Transverse colon (tissue), 4 donors: ENCODE data around the gene MMP19.

ENCODE experiments used
- CTCF ChIP-seq, 5 experiments: fragments of 200-600 bp in 3 of 5; fragments of 450-650 bp in 2 of 5; sonication (generic) in 3 of 5; IDR thresholded peaks; 1 replicate in 2 of 5; 2 replicates in 3 of 5; pipeline ENCODE4 v1.5.1; 2016 to 2017; ENCODE audit warnings: antibody characterized with exemption in 5 of 5, inconsistent platforms in 3 of 5, mild to moderate bottlenecking in 2 of 5, moderate library complexity in 1 of 5
- POLR2AphosphoS5 ChIP-seq, 3 donors: sonication (generic); formaldehyde crosslinking; IDR thresholded peaks; one replicate each; pipeline ENCODE4 v1.6.1; 2016; ENCODE audit warnings: antibody characterized with exemption in 3 of 3

- TF ChIP-seq CTCF (IDR thresholded peaks at IDR 0.05) = no peak
- TF ChIP-seq POLR2AphosphoS5 (IDR thresholded peaks at IDR 0.05) = no peak
Measured at GRCh38 chr12:55838361-55838760, 4.4 kb downstream of the MMP19 start.
